A549 treated with AZD9567 at 1 μM for 4 hours (cell line): Measurements from ENCODE around the gene PLEK. TPM values are rescaled to one million over a fixed set of nuclear protein-coding genes. Genes with fewer than 3 reads are reported as not detected.

Source experiments
- total RNA-seq: library from RNA; stranded (reverse); fragments of 200-300 nt; extraction: Qiagen RNA extraction; gene quantifications from 5 replicates; pipeline ENCODE4 v1.2.3, GENCODE V29; 2022; ENCODE audit not compliant: insufficient read depth

PLEK gene, protein sequence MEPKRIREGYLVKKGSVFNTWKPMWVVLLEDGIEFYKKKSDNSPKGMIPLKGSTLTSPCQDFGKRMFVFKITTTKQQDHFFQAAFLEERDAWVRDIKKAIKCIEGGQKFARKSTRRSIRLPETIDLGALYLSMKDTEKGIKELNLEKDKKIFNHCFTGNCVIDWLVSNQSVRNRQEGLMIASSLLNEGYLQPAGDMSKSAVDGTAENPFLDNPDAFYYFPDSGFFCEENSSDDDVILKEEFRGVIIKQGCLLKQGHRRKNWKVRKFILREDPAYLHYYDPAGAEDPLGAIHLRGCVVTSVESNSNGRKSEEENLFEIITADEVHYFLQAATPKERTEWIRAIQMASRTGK
- not detected in 5 replicates for total RNA-seq

GRCh38 chr2:68365087-68365486 lies at the start of gene PLEK:
TSS of gene PLEK (plus strand) at chr2:68365282. CDS start at chr2:68365352, 70 bp downstream.

DNA sequence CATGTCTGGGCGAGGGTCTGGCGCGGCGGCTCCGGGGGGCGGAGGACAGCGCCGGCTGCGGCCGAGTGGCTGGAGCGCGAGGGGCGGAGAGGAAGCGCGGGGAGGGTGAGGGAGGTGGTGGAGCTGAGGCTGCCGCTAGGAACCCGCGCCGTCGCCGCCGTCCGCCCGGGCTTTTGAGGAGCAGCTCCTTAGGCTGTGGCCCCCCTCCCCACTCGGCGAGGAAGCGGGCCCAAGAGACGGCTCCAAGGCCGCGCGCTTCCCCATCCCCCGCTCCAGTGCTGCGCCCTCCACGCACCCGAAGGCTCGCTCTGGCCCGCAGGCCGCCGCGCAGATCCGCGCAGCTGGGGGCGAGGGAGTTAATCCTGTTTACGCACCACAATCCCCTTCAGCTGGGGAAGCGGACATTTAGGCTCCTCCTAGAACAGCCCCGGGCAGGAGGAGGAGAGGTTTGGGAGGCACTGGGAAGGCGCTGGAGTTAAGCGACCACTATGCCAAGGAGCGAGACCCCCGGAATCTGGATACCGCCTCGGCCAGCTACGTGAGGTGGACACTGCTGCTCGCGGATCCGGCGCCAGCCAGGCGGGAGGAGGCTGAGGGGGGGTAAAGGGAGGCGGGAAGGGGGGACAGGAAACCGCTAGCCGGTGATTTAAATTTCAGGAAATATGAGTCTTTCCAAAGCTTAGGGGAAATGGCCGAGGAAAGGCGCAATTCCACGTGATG lies 45.5 kb upstream of the PLEK start, which contains the start of gene CNRIP1:
Gene CNRIP1, minus strand, starts transcription at position 552 of the 720 bp plus-strand sequence. Its CDS starts 549 bp downstream, at position 3.

Other genes starting within 250 kb of the PLEK start
- 51.5 to 63.7 TPM (median 54.1 TPM) in 5 replicates for gene PNO1, start 207.4 kb upstream of the PLEK start, total RNA-seq
- 51.2 to 93.8 TPM (median 55.5 TPM) in 5 replicates for gene PPP3R1, start 112.8 kb upstream of the PLEK start, total RNA-seq
- gene CNRIP1, start 45.3 kb upstream of the PLEK start, total RNA-seq: 1.6 to 3.6 TPM (median 2.0 TPM) in 5 replicates
- gene FBXO48, start 102.0 kb downstream of the PLEK start, total RNA-seq: 0.51 to 0.61 TPM (median 0.54 TPM) in 4 of 5 replicates, not detected in the other
- 0.63 to 0.85 TPM (median 0.73 TPM) in 4 of 5 replicates, not detected in the other for gene APLF, start 102.3 kb downstream of the PLEK start, total RNA-seq